ENCODE results near the gene IRF9. TPM values are rescaled to one million over a fixed set of nuclear protein-coding genes. Genes with fewer than 3 reads are reported as not detected.

The IRF9 gene
- total and polyA plus RNA-seq, 2 of the 13 experiments (the other 11 are each of a cell fraction or from before 2014, with no cell fraction given) = 14.9 to 49.7 TPM

DNA sequence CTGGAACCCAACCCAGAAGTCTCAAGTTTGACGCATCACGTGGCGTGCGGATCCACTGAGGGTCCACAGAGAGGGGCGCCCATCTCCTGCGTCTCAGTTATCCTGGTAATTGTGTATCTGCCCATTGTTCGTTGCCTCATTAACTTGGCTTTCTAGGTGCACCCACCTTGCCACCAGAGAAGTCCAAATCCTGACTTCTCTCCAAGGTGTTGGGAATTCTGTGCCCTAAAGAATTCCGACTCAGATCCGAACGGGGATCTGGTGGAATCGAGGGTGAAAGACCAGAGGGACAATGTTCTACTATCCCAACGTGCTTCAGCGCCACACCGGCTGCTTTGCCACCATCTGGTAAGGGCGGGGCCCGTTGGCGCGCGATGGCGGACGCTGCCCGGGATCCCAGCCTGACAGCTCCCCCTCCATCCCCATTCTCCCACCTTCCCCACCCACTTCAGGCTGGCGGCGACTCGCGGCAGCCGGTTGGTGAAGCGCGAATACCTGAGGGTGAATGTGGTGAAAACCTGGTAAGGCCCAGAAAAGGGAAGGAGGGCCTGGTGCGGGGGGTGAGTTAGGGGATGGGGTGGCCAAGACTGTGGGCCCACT lies 11.3 kb downstream of the IRF9 start:
- BruUV-seq (replicated peaks) = no TSS peak
- Histone ChIP-seq H3K27me3 (ENCODE audit: control insufficient read depth in 1 of 2, insufficient read depth in 2 of 2, low read length in 2 of 2) (no peaks in the 10 kb centered on the region), H2AFZ (ENCODE audit: low read length) (no peak overlapping the region), H3K9me3 (ENCODE audit: low read length) (no peaks in the 10 kb centered on the region), H4K20me1 (ENCODE audit: insufficient read depth, low read length) (no peaks in the 10 kb centered on the region), H3K79me2 (ENCODE audit: insufficient read depth, low read length) (no peaks in the 10 kb centered on the region), H3K4me2 (ENCODE audit: low read depth, low read length) (no peak overlapping the region), H3K4me3 (replicated peaks in 1 of 3; ENCODE audit: insufficient read depth in 1 of 3, low read depth in 2 of 3, low read length in 3 of 3) (no peak overlapping the region), H3K27ac (ENCODE audit: extremely low read length, insufficient read depth, low read length) (no peak overlapping the region), H3K36me3 (replicated peaks in 1 of 2; ENCODE audit: control insufficient read depth in 1 of 2, insufficient read depth in 2 of 2, low read length in 2 of 2) (peaks cover 0 to 9% of the 10 kb centered on the region in 2 experiments; a peak in 2 of 5 replicates), H3K9ac (ENCODE audit: insufficient read depth, low read depth, low read length) (no peak overlapping the region), H3K4me1 (ENCODE audit: insufficient read depth, low read length) (no peaks in the 10 kb centered on the region)
- in situ Hi-C loops (cut with HindIII; ENCODE audit: extremely low pct_ligation_motif_present, low pct_unique_long_range_greater_than_20kb) (no loop called here), intact Hi-C loops (cut with micrococcal nuclease; ENCODE audit: unreplicated experiment) (no loop called here)
- CTCF ChIA-PET (ENCODE audit: low intra/inter-chr PET ratio, low total read pairs) = no interaction called here
- ATAC-seq (no peak), DNase-seq (ENCODE audit: low spot score) (no peak), FAIRE-seq (no peak)
- 94% methylated on average over 30 of the region's 30 CpGs for WGBS (ENCODE audit: low lambda C conversion rate)
- POLR2A ChIA-PET = interaction anchor here (1.0 to 3.3 kb wide), 4 partner anchors 9 to 26 kb away, joined by 3 to 13 read pairs (median 8); partner anchors contain the start of genes IRF9, PSME2 and RNF31
- no peak for TF ChIP-seq NR3C1 (CRISPR knock-in tag; IDR thresholded peaks at IDR 0.05)
- TF ChIP-seq, protein P1, sequence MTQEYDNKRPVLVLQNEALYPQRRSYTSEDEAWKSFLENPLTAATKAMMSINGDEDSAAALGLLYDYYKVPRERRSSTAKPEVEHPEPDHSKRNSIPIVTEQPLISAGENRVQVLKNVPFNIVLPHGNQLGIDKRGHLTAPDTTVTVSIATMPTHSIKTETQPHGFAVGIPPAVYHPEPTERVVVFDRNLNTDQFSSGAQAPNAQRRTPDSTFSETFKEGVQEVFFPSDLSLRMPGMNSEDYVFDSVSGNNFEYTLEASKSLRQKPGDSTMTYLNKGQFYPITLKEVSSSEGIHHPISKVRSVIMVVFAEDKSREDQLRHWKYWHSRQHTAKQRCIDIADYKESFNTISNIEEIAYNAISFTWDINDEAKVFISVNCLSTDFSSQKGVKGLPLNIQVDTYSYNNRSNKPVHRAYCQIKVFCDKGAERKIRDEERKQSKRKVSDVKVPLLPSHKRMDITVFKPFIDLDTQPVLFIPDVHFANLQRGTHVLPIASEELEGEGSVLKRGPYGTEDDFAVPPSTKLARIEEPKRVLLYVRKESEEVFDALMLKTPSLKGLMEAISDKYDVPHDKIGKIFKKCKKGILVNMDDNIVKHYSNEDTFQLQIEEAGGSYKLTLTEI (CRISPR knock-in tag; conservative IDR thresholded peaks at IDR 0.05) = no peak
- no peak for TF ChIP-seq ZNF335 (CRISPR knock-in tag; IDR thresholded peaks at IDR 0.05)
- peak; percentile 62 for TF ChIP-seq HNRNPK (IDR thresholded peaks at IDR 0.05; ENCODE audit: low read depth, low read length, poor library complexity, severe bottlenecking)
- TF ChIP-seq PPARG (CRISPR knock-in tag; conservative IDR thresholded peaks at IDR 0.05) = no peak
- TF ChIP-seq ZSCAN20 (CRISPR knock-in tag; IDR thresholded peaks at IDR 0.05; ENCODE audit: borderline replicate concordance) = no peak
- 0 out of 2 replicates have a peak, but pooled peaks have one; percentile 17 for TF ChIP-seq DNMT1 (CRISPR knock-in tag; IDR thresholded peaks at IDR 0.05)
- peak; percentile 38 for TF ChIP-seq AGO2 (optimal IDR thresholded peaks at IDR 0.05; ENCODE audit: low read depth, low read length)
- no peak for TF ChIP-seq PBX2 (CRISPR knock-in tag; IDR thresholded peaks at IDR 0.05)
- no peak for TF ChIP-seq ZNF547 (CRISPR knock-in tag; IDR thresholded peaks at IDR 0.05)
- TF ChIP-seq ZNF768 (CRISPR knock-in tag; IDR thresholded peaks at IDR 0.05) = 0 out of 2 replicates have a peak, but pooled peaks have one; percentile 22

All from HepG2 (cell line).